BLaER1 treated with 17β-estradiol and CSF1 and Interleukin-3, amounts not matched to agents 10 nM and 100 nM (cell line): ENCODE measurements around the gene ARL4C.

Experiments used
- H3K27ac ChIP-seq, 11 experiments: shearing (Covaris generic); formaldehyde crosslinking; 2 replicates each; pipeline ENCODE4 v1.8.1; 2022
- H3K27me3 ChIP-seq, 11 experiments: shearing (Covaris generic); formaldehyde crosslinking; 2 replicates each; pipeline ENCODE4 v1.8.1; 2022
- H3K36me3 ChIP-seq, 11 experiments: shearing (Covaris generic); formaldehyde crosslinking; 2 replicates each; pipeline ENCODE4 v1.8.1; 2022
- H3K4me1 ChIP-seq, 10 experiments: shearing (Covaris generic); formaldehyde crosslinking; 2 replicates each; pipeline ENCODE4 v1.8.1; 2022
- H3K4me2 ChIP-seq, 11 experiments: shearing (Covaris generic); formaldehyde crosslinking; 2 replicates each; pipeline ENCODE4 v1.8.1; 2022
- H3K4me3 ChIP-seq, 10 experiments: shearing (Covaris generic); formaldehyde crosslinking; 2 replicates each; pipeline ENCODE4 v1.8.1; 2022
- H3K9ac ChIP-seq, 11 experiments: shearing (Covaris generic); formaldehyde crosslinking; 2 replicates each; pipeline ENCODE4 v1.8.1; 2022
- H3K9me3 ChIP-seq, 11 experiments: shearing (Covaris generic); formaldehyde crosslinking; replicated peaks in 1 of 11; 2 replicates each; pipeline ENCODE4 v1.8.1; 2022
- H4K20me1 ChIP-seq, 11 experiments: shearing (Covaris generic); formaldehyde crosslinking; 2 replicates each; pipeline ENCODE4 v1.8.1; 2022
- Cebpa-rat ChIP-seq, 11 experiments: shearing (Covaris generic); IDR thresholded peaks; 2 replicates each; pipeline ENCODE4 v1.8.1; 2022

ARL4C gene

DNA sequence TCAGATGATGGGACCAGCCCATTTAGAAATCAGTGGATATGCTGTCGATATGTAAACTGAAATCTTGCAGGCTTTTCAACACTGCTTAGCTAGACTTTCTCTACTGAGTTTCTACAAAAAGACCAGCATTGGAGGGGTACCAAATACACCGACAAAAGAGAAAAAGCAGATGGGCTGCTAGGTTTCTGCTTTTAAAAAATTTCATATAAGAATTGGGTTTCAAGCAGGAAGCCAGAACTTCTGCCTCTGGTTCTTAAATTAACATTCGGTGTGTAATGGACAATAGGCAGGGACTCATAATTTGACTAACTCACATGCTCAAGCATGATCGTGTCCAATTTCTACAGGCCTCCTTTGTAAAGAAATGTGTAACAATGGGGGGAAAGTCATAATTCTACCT lies 3.1 kb downstream of the ARL4C start:
- Histone ChIP-seq H3K9me3 (no peaks in the 10 kb centered on the region), H3K9ac (peak overlapping the region; percentile 80 to 96 (median 84)), H3K4me1 (peaks cover 50 to 87% (median 62%) of the 10 kb centered on the region in 10 experiments), H3K36me3 (peaks cover 0 to 69% (median 5%) of the 10 kb centered on the region in 11 experiments; a peak in 8 of 22 replicates), H3K4me3 (peak overlapping the region; percentile 81 to 99 (median 90)), H3K27ac (peak overlapping the region in 10 of 11 experiments; percentile 19 to 93 (median 82); a peak in 18 of 22 replicates), H4K20me1 (peaks cover 6 to 80% (median 55%) of the 10 kb centered on the region in 11 experiments; a peak in 18 of 22 replicates), H3K27me3 (peaks cover 0 to 19% (median 0%) of the 10 kb centered on the region in 11 experiments; a peak in 3 of 22 replicates), H3K4me2 (peak overlapping the region; percentile 89 to 99 (median 95))
- TF ChIP-seq Cebpa-rat (IDR thresholded peaks at IDR 0.05), result no peak

DNA sequence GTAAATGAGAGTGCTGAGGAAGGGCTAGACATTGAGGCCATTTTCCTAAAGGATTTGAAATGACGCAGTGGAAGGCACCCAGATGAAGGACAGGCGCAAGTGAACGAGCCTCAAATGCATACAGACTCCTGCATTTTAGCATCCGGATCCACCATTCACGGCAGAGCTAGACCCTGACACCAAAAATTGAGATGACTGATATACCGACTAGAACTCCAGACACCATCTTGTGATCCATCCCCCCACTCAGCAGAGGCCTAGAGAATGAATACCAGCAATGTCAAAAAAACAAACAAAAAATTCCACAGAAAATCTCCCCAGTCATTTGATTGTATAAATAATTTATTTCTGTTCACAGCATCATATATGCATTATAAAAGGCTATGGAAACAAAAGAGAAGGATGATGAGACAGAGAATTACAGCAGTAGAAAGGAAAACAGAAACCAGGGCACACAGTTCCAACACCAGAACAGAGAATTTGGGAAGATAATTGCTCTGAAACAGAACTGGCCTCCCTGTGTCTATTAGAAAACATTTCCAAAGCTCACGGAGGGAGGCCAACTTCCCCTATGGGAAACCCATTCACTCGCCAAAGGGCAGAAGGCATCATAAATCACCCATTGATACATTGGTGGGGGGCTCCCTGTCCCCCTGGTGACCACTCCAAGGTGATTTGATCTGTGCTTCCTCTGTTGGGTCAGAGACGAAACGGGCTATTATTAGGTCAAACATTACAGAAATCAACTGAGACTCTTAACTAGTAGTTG lies 4.0 kb downstream of the ARL4C start:
- Histone ChIP-seq H3K9me3 (no peaks in the 10 kb centered on the region), H3K27me3 (peaks cover 0 to 13% (median 0%) of the 10 kb centered on the region in 11 experiments; a peak in 3 of 22 replicates), H3K9ac (peak overlapping the region; percentile 80 to 96 (median 84)), H3K4me2 (peak overlapping the region; percentile 89 to 99 (median 95)), H3K4me3 (peak overlapping the region; percentile 81 to 99 (median 90)), H3K36me3 (peaks cover 0 to 73% (median 5%) of the 10 kb centered on the region in 11 experiments; a peak in 8 of 22 replicates), H3K4me1 (peaks cover 49 to 89% (median 61%) of the 10 kb centered on the region in 10 experiments), H3K27ac (peak overlapping the region in 10 of 11 experiments; percentile 8 to 93 (median 82); a peak in 18 of 22 replicates), H4K20me1 (peaks cover 6 to 89% (median 55%) of the 10 kb centered on the region in 11 experiments; a peak in 18 of 22 replicates)
- TF ChIP-seq Cebpa-rat (IDR thresholded peaks at IDR 0.05), result no peak

DNA sequence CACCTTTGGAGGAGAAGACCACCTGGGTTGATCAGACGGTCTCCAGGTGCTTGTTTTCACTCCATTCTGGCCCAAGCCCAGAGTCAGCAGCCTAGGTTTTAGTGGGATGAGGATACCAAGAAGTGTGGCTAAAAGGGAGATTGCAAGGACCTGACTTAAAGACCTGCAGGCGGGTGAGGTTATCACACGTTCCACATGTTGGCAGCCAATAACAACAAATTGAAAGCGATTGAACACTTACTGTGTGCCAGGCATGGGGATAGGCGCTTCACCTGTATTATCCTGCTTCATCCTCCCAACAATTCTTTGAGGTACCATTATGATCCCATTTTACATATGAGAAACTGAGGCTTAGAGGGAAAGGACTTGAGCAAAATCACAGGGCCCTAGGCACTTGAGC lies 5.0 kb downstream of the ARL4C start:
- TF ChIP-seq Cebpa-rat (IDR thresholded peaks at IDR 0.05), result no peak
- Histone ChIP-seq H3K4me1 (peaks cover 45 to 92% (median 66%) of the 10 kb centered on the region in 10 experiments), H3K4me2 (peak overlapping the region; percentile 89 to 99 (median 95)), H4K20me1 (peaks cover 6 to 95% (median 55%) of the 10 kb centered on the region in 11 experiments; a peak in 18 of 22 replicates), H3K36me3 (peaks cover 0 to 80% (median 8%) of the 10 kb centered on the region in 11 experiments; a peak in 11 of 22 replicates), H3K4me3 (peak overlapping the region in 8 of 10 experiments; percentile 86 to 99 (median 91); a peak in 14 of 20 replicates), H3K27me3 (peaks cover 0 to 6% (median 0%) of the 10 kb centered on the region in 11 experiments; a peak in 2 of 22 replicates), H3K9ac (peak overlapping the region in 6 of 11 experiments; percentile 2 to 96 (median 89); a peak in 11 of 22 replicates), H3K27ac (peak overlapping the region in 6 of 11 experiments; percentile 10 to 93 (median 83); a peak in 12 of 22 replicates), H3K9me3 (peaks cover 0 to 9% (median 2%) of the 10 kb centered on the region in 11 experiments; a peak in 8 of 22 replicates)

DNA sequence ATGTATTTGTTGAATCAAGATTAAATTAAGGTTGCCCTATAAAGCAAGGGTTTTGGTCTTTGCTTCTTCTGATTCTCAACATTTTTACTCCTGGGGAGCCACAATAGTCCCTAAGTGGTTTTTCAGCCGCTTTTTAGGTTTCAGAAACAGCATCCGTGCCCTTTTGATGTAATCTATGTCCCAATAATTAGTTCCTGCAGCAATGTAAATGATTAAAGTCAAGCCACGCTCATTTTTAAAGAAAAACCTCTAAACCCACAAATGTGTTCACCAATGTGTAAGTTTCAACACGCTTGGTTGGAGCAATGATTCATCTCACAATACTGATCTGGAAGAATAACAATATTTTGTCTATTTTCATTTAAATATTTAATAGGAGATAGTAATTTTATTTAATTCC lies 5.6 kb downstream of the ARL4C start:
- Histone ChIP-seq H4K20me1 (peaks cover 6 to 90% (median 51%) of the 10 kb centered on the region in 11 experiments; a peak in 18 of 22 replicates), H3K27me3 (peaks cover 0 to 6% (median 0%) of the 10 kb centered on the region in 11 experiments; a peak in 2 of 22 replicates), H3K4me3 (peak overlapping the region in 5 of 10 experiments; percentile 86 to 99 (median 96); a peak in 9 of 20 replicates), H3K36me3 (peaks cover 0 to 86% (median 14%) of the 10 kb centered on the region in 11 experiments; a peak in 11 of 22 replicates), H3K4me2 (peak overlapping the region; percentile 89 to 99 (median 95)), H3K27ac (peak overlapping the region in 9 of 11 experiments; percentile 12 to 93 (median 68); a peak in 12 of 22 replicates), H3K9ac (peak overlapping the region in 6 of 11 experiments; percentile 1 to 96 (median 54); a peak in 11 of 22 replicates), H3K9me3 (peaks cover 0 to 13% (median 5%) of the 10 kb centered on the region in 11 experiments; a peak in 8 of 22 replicates), H3K4me1 (peaks cover 45 to 95% (median 69%) of the 10 kb centered on the region in 10 experiments)
- no peak; a peak in 2 of 22 replicates for TF ChIP-seq Cebpa-rat (IDR thresholded peaks at IDR 0.05)

DNA sequence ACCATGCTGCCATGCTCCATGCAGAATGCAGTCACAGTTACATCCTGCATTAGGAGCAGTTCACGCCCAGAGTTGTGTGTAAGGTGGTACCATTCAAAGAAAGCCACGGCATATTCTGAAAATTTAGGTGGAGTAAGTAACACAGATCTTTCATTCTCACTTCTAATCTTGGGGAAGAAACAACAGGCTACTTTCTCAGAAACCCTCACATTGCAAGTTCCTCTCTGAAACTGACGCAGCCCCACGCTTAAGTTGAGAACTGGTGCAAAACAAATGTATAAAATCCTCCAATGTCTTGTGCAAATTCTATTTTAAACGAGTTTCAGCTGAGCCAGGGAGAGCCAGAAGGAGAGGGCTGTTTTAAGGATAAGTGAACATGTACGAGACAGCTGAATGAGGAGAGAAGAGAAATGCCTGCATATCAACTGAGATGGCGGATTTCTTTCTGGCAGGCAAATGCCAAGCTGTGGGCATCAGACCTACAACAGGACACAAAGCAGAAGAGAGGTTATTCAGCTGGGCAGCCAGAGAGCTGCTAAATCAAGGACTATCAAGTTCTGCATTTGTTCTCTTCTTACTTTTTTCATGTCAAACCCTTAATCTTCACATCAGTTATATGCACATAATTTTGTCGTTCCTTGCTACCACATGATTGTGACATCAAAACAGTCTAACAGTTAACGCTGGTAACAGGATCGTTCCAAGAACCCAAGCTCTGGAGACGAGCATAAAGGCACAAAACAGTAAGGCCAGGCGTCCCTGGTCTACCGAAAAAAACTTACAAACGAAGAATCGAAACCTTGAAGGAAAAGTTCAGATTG lies 6.4 kb downstream of the ARL4C start:
- Histone ChIP-seq H3K4me3 (peak overlapping the region in 5 of 10 experiments; percentile 28 to 99 (median 96); a peak in 7 of 20 replicates), H3K27me3 (peaks cover 0 to 3% (median 0%) of the 10 kb centered on the region in 11 experiments; a peak in 2 of 22 replicates), H3K9ac (peak overlapping the region in 7 of 11 experiments; percentile 1 to 96 (median 54); a peak in 9 of 22 replicates), H4K20me1 (peaks cover 5 to 82% (median 45%) of the 10 kb centered on the region in 11 experiments; a peak in 18 of 22 replicates), H3K4me1 (peaks cover 52 to 93% (median 75%) of the 10 kb centered on the region in 10 experiments), H3K4me2 (peak overlapping the region; percentile 89 to 99 (median 95)), H3K27ac (peak overlapping the region in 8 of 11 experiments; percentile 12 to 93 (median 75); a peak in 12 of 22 replicates), H3K36me3 (peaks cover 0 to 83% (median 15%) of the 10 kb centered on the region in 11 experiments; a peak in 11 of 22 replicates), H3K9me3 (peaks cover 0 to 13% (median 5%) of the 10 kb centered on the region in 11 experiments; a peak in 8 of 22 replicates)
- TF ChIP-seq Cebpa-rat (IDR thresholded peaks at IDR 0.05), result no peak

DNA sequence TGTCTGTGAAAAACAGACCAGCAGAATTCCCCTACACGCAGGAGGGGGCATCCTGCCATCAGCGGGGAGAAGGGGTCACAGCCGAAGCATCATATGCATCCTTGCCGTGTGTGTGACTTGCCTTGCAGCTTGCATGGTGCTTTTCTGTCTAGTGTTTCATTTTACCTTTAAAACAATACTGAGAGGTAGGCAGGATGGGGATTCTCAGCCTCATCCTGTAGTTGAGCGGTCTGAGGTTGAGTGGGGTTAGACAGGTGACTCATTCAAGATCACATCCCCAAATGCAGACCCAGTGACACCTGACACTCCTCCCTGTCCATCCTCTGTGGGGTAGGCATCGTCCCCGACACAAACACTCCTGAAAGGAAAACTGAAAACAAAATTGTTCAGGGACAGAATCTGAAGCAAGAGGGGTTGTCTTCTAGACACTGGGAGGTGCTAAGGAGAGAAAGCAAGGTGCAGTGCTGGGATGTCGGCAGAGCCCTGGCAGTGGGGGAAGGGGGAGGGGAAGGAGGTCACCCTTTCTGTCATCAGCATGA lies 7.9 kb downstream of the ARL4C start:
- peaks cover 0 to 67% (median 35%) of the 10 kb centered on the region in 11 experiments; a peak in 14 of 22 replicates for H4K20me1 ChIP-seq

DNA sequence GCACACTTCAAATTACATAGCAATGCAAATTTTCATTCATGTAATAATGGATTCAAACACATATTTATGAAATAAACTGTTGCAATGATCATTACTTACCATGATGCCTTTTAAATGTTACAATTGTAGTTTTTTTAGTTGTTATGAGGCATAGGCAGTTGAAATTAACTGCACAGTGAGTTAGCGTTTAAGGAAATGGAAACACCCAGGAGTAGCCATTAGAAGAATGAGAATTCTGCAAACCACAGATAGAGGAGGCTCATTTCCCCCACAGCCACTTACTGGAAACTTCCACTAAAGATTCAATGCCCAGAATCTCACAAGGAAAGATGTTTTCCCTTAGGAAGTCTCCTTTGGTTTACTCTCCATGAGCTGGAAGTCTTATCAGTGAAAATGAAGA lies 8.4 kb downstream of the ARL4C start:
- no peak overlapping the region; a peak in 1 of 22 replicates for H3K9ac ChIP-seq
- no peaks in the 10 kb centered on the region for H3K27me3 ChIP-seq
- no peak overlapping the region for H3K4me3 ChIP-seq
- no peak overlapping the region; a peak in 1 of 22 replicates for H3K27ac ChIP-seq
- peaks cover 0 to 13% (median 5%) of the 10 kb centered on the region in 11 experiments; a peak in 8 of 22 replicates for H3K9me3 ChIP-seq
- peak overlapping the region; percentile 89 to 99 (median 95); a peak in 19 of 22 replicates for H3K4me2 ChIP-seq
- no peak for TF ChIP-seq Cebpa-rat (IDR thresholded peaks at IDR 0.05)
- H3K36me3 ChIP-seq, result peaks cover 0 to 63% (median 15%) of the 10 kb centered on the region in 11 experiments; a peak in 11 of 22 replicates
- H3K4me1 ChIP-seq, result peaks cover 72 to 95% (median 90%) of the 10 kb centered on the region in 10 experiments
- H4K20me1 ChIP-seq, result peaks cover 0 to 62% (median 31%) of the 10 kb centered on the region in 11 experiments; a peak in 14 of 22 replicates

More for the DNA sequence above, 7.9 kb downstream of the ARL4C start:
- H3K36me3 ChIP-seq, result peaks cover 0 to 68% (median 15%) of the 10 kb centered on the region in 11 experiments; a peak in 11 of 22 replicates
- H3K27ac ChIP-seq, result peak overlapping the region in 1 of 11 experiments; percentile 93; a peak in 2 of 22 replicates
- no peaks in the 10 kb centered on the region for H3K27me3 ChIP-seq
- peaks cover 67 to 95% (median 87%) of the 10 kb centered on the region in 10 experiments for H3K4me1 ChIP-seq
- no peak overlapping the region for H3K4me3 ChIP-seq
- no peak overlapping the region; a peak in 1 of 22 replicates for H3K9ac ChIP-seq
- peaks cover 0 to 13% (median 5%) of the 10 kb centered on the region in 11 experiments; a peak in 8 of 22 replicates for H3K9me3 ChIP-seq
- H3K4me2 ChIP-seq, result peak overlapping the region; percentile 89 to 99 (median 95)
- TF ChIP-seq Cebpa-rat (IDR thresholded peaks at IDR 0.05), result no peak
